Endothelial cell (in vitro differentiated cells): ENCODE measurements around the gene RHBDL1. TPM values are rescaled to one million over a fixed set of nuclear protein-coding genes. Genes with fewer than 3 reads are reported as not detected.
A peak's percentile ranks its signal among the peaks of the same experiment; 100 is the strongest.

Experiments used
- DNase-seq: peaks from one replicate; pipeline ENCODE4 v3.0.0; 2021; ENCODE audit warnings: low spot score
- H3K27ac Mint-ChIP-seq: one replicate; pipeline ENCODE4 v1.8.0; 2021; ENCODE audit warnings: mixed read lengths, inconsistent platforms; ENCODE audit not compliant: unreplicated experiment
- H3K27me3 Mint-ChIP-seq: one replicate; pipeline ENCODE4 v1.8.0; 2021; ENCODE audit warnings: mild to moderate bottlenecking, moderate library complexity, mixed read lengths, inconsistent platforms; ENCODE audit not compliant: unreplicated experiment
- H3K36me3 Mint-ChIP-seq: one replicate; pipeline ENCODE4 v1.8.0; 2021; ENCODE audit warnings: mild to moderate bottlenecking, low read depth, mixed read lengths, inconsistent platforms; ENCODE audit not compliant: unreplicated experiment
- H3K4me1 Mint-ChIP-seq: one replicate; pipeline ENCODE4 v1.8.0; 2021; ENCODE audit warnings: mild to moderate bottlenecking, mixed read lengths, inconsistent platforms; ENCODE audit not compliant: unreplicated experiment
- H3K4me3 Mint-ChIP-seq: one replicate; pipeline ENCODE4 v1.8.0; 2021; ENCODE audit warnings: mild to moderate bottlenecking, mixed read lengths, inconsistent platforms; ENCODE audit not compliant: unreplicated experiment
- H3K9me3 Mint-ChIP-seq: one replicate; pipeline ENCODE4 v1.8.0; 2021; ENCODE audit warnings: mixed read lengths, inconsistent platforms; ENCODE audit not compliant: unreplicated experiment
- CTCF ChIP-seq: fragments of 200-600 bp; sonication (generic); IDR thresholded peaks from one replicate; pipeline ENCODE4 v1.5.0; 2021; ENCODE audit warnings: antibody characterized with exemption; ENCODE audit not compliant: unreplicated experiment
- total RNA-seq: library from RNA; stranded (reverse); fragmentation: NEBNext Ultra II Directional; extraction: Animal tissue kit (Norgen Biotek cat#: 25700); gene quantifications from one replicate; pipeline ENCODE4 v1.2.1, GENCODE V29; 2021; ENCODE audit not compliant: unreplicated experiment

The RHBDL1 gene
- total RNA-seq, 1 donor from 2014 or later, result 1.6 TPM

GRCh38 chr16:648781-649589 is 26.5 kb upstream of the RHBDL1 start, which contains the start of gene WDR90:
Gene WDR90, plus strand, starts transcription at chr16:649365. Its CDS starts 52 bp downstream, at chr16:649417.
- DNase-seq, result peak; percentile 88
- Mint-ChIP-seq H3K9me3 (no peaks in the 10 kb centered on the region), H3K4me3 (peak within 1 kb of the TSS; percentile 76), H3K36me3 (no peaks in the 10 kb centered on the region), H3K27me3 (peaks cover 9% of the 10 kb centered on the region), H3K27ac (peak within 1 kb of the TSS; percentile 36), H3K4me1 (no peaks in the 10 kb centered on the region)
- TF ChIP-seq CTCF, result no peak

- Mint-ChIP-seq H3K36me3 (no peaks in the 10 kb centered on the region), H3K27ac (no peak overlapping the region), H3K27me3 (peaks cover 10% of the 10 kb centered on the region), H3K4me1 (no peaks in the 10 kb centered on the region), H3K9me3 (no peaks in the 10 kb centered on the region), H3K4me3 (peak overlapping the region; percentile 76)
- DNase-seq, result no peak
- no peak for TF ChIP-seq CTCF
Measured at GRCh38 chr16:649631-650030, 25.8 kb upstream of the RHBDL1 start.

GRCh38 chr16:651844-652243 is 23.6 kb upstream of the RHBDL1 start:
- H3K27me3 Mint-ChIP-seq, result peaks cover 10% of the 10 kb centered on the region
- no peak overlapping the region for H3K27ac Mint-ChIP-seq
- H3K4me3 Mint-ChIP-seq, result no peak overlapping the region
- DNase-seq, result no peak
- no peak for TF ChIP-seq CTCF
- H3K36me3 Mint-ChIP-seq, result no peaks in the 10 kb centered on the region
- no peaks in the 10 kb centered on the region for H3K4me1 Mint-ChIP-seq
- H3K9me3 Mint-ChIP-seq, result no peaks in the 10 kb centered on the region

GRCh38 chr16:652454-653305 is 22.8 kb upstream of the RHBDL1 start:
- Mint-ChIP-seq H3K36me3 (no peaks in the 10 kb centered on the region), H3K9me3 (no peaks in the 10 kb centered on the region), H3K4me3 (no peak overlapping the region), H3K4me1 (no peaks in the 10 kb centered on the region), H3K27ac (no peak overlapping the region), H3K27me3 (peaks cover 10% of the 10 kb centered on the region)
- DNase-seq, result no peak
- TF ChIP-seq CTCF, result no peak
